K562 (cell line): ENCODE data around the gene DMAC2L. TPM values are rescaled to one million over a fixed set of nuclear protein-coding genes. Genes with fewer than 3 reads are reported as not detected.

ENCODE experiments used
- ATAC-seq: fragments of 200-7000 bp; cut with Tn5 transposase; 3 replicates; pipeline ENCODE4 v1.9.1; 2020; ENCODE audit warnings: moderate library complexity
- BruUV-seq: library from RNA; stranded (reverse); fragments of 400-500 nt; replicated peaks from 2 replicates; lab custom pipeline; 2021; lab: Mats Ljungman, UMichigan
- CTCF ChIA-PET: fragments of 300-600 bp; formaldehyde crosslinking; extraction: SDS; loops from one replicate; lab custom pipeline; 2021; ENCODE audit warnings: low intra/inter-chr PET ratio; lab: Yijun Ruan, JAX
- POLR2A ChIA-PET: fragments of 300-600, 350-650 bp; sonication (Branson Sonifier 250); formaldehyde crosslinking; extraction: SDS; loops from one replicate; lab custom pipeline; 2021; ENCODE audit warnings: antibody characterized with exemption, inconsistent platforms; lab: Yijun Ruan, JAX
- DNase-seq, 4 experiments: peaks; one replicate each; pipeline versions ENCODE4 v3.0.0 to v3.0.0-alpha.2; 2011 to 2018; ENCODE audit warnings: low spot score in 3 of 4, mixed read lengths in 3 of 4; ENCODE audit errors: extremely low read depth in 1 of 4
- FAIRE-seq: peaks from 2 replicates; lab custom pipeline; 2011; peaks lifted over from hg19 to GRCh38; lab: Jason Lieb, UNC
- H2AFZ ChIP-seq: 2 replicates; pipeline ENCODE4 v1.6.0; 2011; ENCODE audit warnings: low read depth, low read length, control low read depth, inconsistent platforms
- H3K27ac ChIP-seq: fragments of 200-600 bp; 3 replicates; pipeline ENCODE4 v1.8.0; 2011; ENCODE audit warnings: low read depth, mild to moderate bottlenecking, control low read depth, inconsistent platforms, low read length, moderate library complexity, mixed read lengths; ENCODE audit errors: extremely low read depth
- H3K27me3 ChIP-seq, 2 experiments: fragments of 300-600 bp in 1 of 2; 2 replicates in 1 of 2; 3 replicates in 1 of 2; pipeline versions ENCODE4 v1.6.0 to v1.8.0; 2011; ENCODE audit warnings: inconsistent platforms in 2 of 2, low read length in 2 of 2, mild to moderate bottlenecking in 1 of 2, mixed read lengths in 1 of 2, moderate library complexity in 1 of 2; ENCODE audit not compliant: control insufficient read depth in 2 of 2, insufficient read depth in 2 of 2
- H3K36me3 ChIP-seq: fragments of 300-600 bp; 3 replicates; pipeline ENCODE4 v1.8.0; 2011; ENCODE audit warnings: mild to moderate bottlenecking, low read length, inconsistent platforms; ENCODE audit not compliant: control insufficient read depth, insufficient read depth
- H3K4me1 ChIP-seq, 2 experiments: fragments of 200-600 bp in 1 of 2; replicated peaks in 1 of 2; 2 replicates in 1 of 2; 3 replicates in 1 of 2; pipeline versions ENCODE4 v1.5.1 to v1.8.0; 2011; ENCODE audit warnings: inconsistent platforms in 2 of 2, low read length in 2 of 2, mild to moderate bottlenecking in 1 of 2, mixed read lengths in 1 of 2, moderate library complexity in 1 of 2; ENCODE audit not compliant: control insufficient read depth in 2 of 2, insufficient read depth in 2 of 2
- H3K4me2 ChIP-seq: 2 replicates; pipeline ENCODE4 v1.6.1; 2011; ENCODE audit warnings: low read length, control low read depth, inconsistent platforms, mixed read lengths; ENCODE audit not compliant: insufficient read depth
- H3K4me3 ChIP-seq: fragments of 200-600 bp; sonication (generic), shearing (Covaris generic); 2 replicates; pipeline ENCODE4 v1.5.1; 2016; ENCODE audit warnings: control low read depth, inconsistent platforms
- H3K79me2 ChIP-seq: fragments of 200-600 bp; 3 replicates; pipeline ENCODE4 v1.8.0; 2011; ENCODE audit warnings: low read length, inconsistent platforms; ENCODE audit not compliant: control insufficient read depth, insufficient read depth
- H3K9ac ChIP-seq, 2 experiments: 2 replicates each; pipeline versions ENCODE4 v1.6.0 to v1.6.1; 2011; ENCODE audit warnings: low read depth in 2 of 2, low read length in 2 of 2, control low read depth in 1 of 2, inconsistent platforms in 1 of 2, mild to moderate bottlenecking in 1 of 2, mixed read lengths in 1 of 2; ENCODE audit not compliant: insufficient read depth in 1 of 2
- H3K9me1 ChIP-seq: one replicate; pipeline ENCODE4 v1.6.0; 2011; ENCODE audit warnings: inconsistent platforms, mild to moderate bottlenecking, low read length, moderate library complexity; ENCODE audit not compliant: control insufficient read depth, insufficient read depth
- H3K9me3 ChIP-seq: replicated peaks from 2 replicates; pipeline ENCODE4 v1.5.1; 2011; ENCODE audit warnings: low read depth, low read length, inconsistent platforms; ENCODE audit not compliant: control insufficient read depth, insufficient read depth
- H4K20me1 ChIP-seq: replicated peaks from 2 replicates; pipeline ENCODE4 v1.6.1; 2011; ENCODE audit warnings: low read length, inconsistent platforms, mixed read lengths; ENCODE audit not compliant: control insufficient read depth, insufficient read depth
- BDP1 ChIP-seq: IDR thresholded peaks from 3 replicates; pipeline ENCODE4 v1.6.1; 2011; ENCODE audit not compliant: insufficient read length, insufficient read depth
- E2F8 ChIP-seq: fragments of 450-650 bp; IDR thresholded peaks from 2 replicates; pipeline ENCODE4 v1.7.1; 2018; ENCODE audit warnings: mild to moderate bottlenecking, low read depth; ENCODE audit not compliant: partially characterized antibody
- EP300 ChIP-seq: IDR thresholded peaks from 2 replicates; pipeline ENCODE4 v1.6.1; 2012; ENCODE audit warnings: low read length, improper control_type of control experiment
- FOXP4 ChIP-seq: sonication (generic); formaldehyde crosslinking; IDR thresholded peaks from 2 replicates; pipeline ENCODE4 v1.8.0; 2022; ENCODE audit warnings: mild to moderate bottlenecking, missing genetic modification reagents, borderline replicate concordance
- KLF16 ChIP-seq: IDR thresholded peaks from 2 replicates; pipeline ENCODE4 v1.6.1; 2016; ENCODE audit warnings: antibody characterized with exemption
- KLF6 ChIP-seq: fragments of 250-450 bp; sonication (Bioruptor Pico); IDR thresholded peaks from 2 replicates; pipeline ENCODE4 v1.4.0; 2020; ENCODE audit warnings: mild to moderate bottlenecking, moderate library complexity, borderline replicate concordance
- NR0B1 ChIP-seq: fragments of 450-650 bp; IDR thresholded peaks from one replicate; pipeline ENCODE4 v1.6.1; 2018; ENCODE audit warnings: mild to moderate bottlenecking, moderate library complexity; ENCODE audit not compliant: partially characterized antibody
- PHTF2 ChIP-seq: fragments of 250-450 bp; sonication (Bioruptor Pico); IDR thresholded peaks from 2 replicates; pipeline ENCODE4 v1.5.0; 2021; ENCODE audit warnings: mild to moderate bottlenecking
- POLR2H ChIP-seq: IDR thresholded peaks from 2 replicates; pipeline ENCODE4 v1.6.1; 2016; ENCODE audit warnings: missing genetic modification characterization, low read depth, mild to moderate bottlenecking, control low read depth, missing compliant biosample characterization, moderate library complexity
- PTTG1 ChIP-seq: fragments of 450-650 bp; IDR thresholded peaks from 2 replicates; pipeline ENCODE4 v1.6.1; 2016; ENCODE audit warnings: low read depth, mild to moderate bottlenecking, missing genetic modification characterization, missing compliant biosample characterization
- RBM22 ChIP-seq: fragments of 200-400 bp; formaldehyde crosslinking; IDR thresholded peaks from 2 replicates; pipeline ENCODE4 v1.6.1; 2018; ENCODE audit warnings: low read length, low read depth; ENCODE audit not compliant: poor library complexity, severe bottlenecking
- SETDB1 ChIP-seq: IDR thresholded peaks from one replicate; pipeline ENCODE4 v1.6.1; 2012; ENCODE audit warnings: low read length, control low read depth, inconsistent platforms
- SP1 ChIP-seq: sonication (generic); formaldehyde crosslinking; IDR thresholded peaks from 2 replicates; pipeline ENCODE4 v1.8.1; 2022; ENCODE audit warnings: mild to moderate bottlenecking, missing genetic modification reagents
- WGBS: fragments of 100-300 bp; shearing (Covaris generic); methylation state at CpG from one replicate; pipeline ENCODE4 v1.1.6; 2016; ENCODE audit warnings: low coverage, mixed read lengths; ENCODE audit not compliant: insufficient coverage; ENCODE audit errors: missing lambda C conversion rate; 5-methylcytosine and 5-hydroxymethylcytosine counted together
- in situ Hi-C: fragments of 300-500 bp; cut with MboI; formaldehyde crosslinking; loops from 4 replicates; pipeline ENCODE4 v1.15.0; 2018; ENCODE audit warnings: inconsistent platforms, mixed read lengths
- intact Hi-C: fragments of 100-400 bp; cut with micrococcal nuclease; formaldehyde crosslinking; loops from 2 replicates; pipeline ENCODE4 v1.14.2; 2022
- polyA plus RNA-seq, 8 experiments: library from polyadenylated mRNA; depleted of rRNA in 4 of 8; stranded (reverse) in 5 of 8; unstranded in 3 of 8; fragments of >200 nt; fragmentation: Nextera tagmentation in 2 of 8; fragmentation: Illumina TruSeq in 1 of 8; extraction: Ambion mirVana in 2 of 8; extraction: Trizol in 1 of 8; gene quantifications; 2 replicates each; pipeline versions ENCODE4 v1.2.1 to v1.2.3, GENCODE V29; 2011 to 2014; ENCODE audit warnings: inconsistent platforms in 1 of 8, missing spikeins in 1 of 8
- total RNA-seq, 7 experiments: library from RNA; depleted of rRNA in 6 of 7; stranded (reverse); fragments of >200 nt in 6 of 7; fragmentation: Illumina TruSeq in 2 of 7; extraction: Trizol in 2 of 7; gene quantifications; 2 replicates each; pipeline versions ENCODE4 v1.2.1 to v1.2.3, GENCODE V29; 2011 to 2021; ENCODE audit warnings: low replicate concordance in 1 of 7
- TF ChIP-seq, protein P1 (sequence below): fragments of 450-650 bp; conservative IDR thresholded peaks from 2 replicates; pipeline ENCODE4 v1.6.1; 2016; ENCODE audit warnings: missing genetic modification characterization, low read depth, mild to moderate bottlenecking, control low read depth, missing compliant biosample characterization

DMAC2L gene
- total and polyA plus RNA-seq, 9 of the 15 experiments (the other 6 are each of a cell fraction or from before 2014, with no cell fraction given): 4.0 to 37.2 (median 9.3) TPM

DNA sequence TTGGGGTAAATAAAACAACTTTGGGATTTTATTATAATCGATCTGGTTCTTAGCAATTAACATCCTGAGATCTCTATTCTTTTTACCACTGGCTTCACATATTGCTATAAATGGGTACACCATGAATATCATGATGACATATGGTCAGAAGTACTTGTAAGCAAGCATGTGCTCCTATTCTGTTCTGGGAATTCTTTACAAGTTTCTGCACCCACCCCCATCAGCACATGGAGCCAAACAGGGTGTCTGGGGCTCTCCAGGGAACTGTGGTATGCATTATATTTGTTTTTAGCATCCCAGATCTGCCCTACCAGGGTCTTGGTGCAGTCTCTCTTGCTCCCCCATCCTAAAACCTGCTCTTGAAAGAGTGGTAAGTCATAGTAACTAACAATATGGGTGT lies 31.3 kb downstream of the DMAC2L start:
- Histone ChIP-seq H4K20me1 (no peaks in the 10 kb centered on the region), H3K27ac (no peak overlapping the region), H3K79me2 (no peaks in the 10 kb centered on the region), H3K36me3 (no peaks in the 10 kb centered on the region; the same call in 2 of the 3 replicates), H2AFZ (no peak overlapping the region), H3K27me3 (no peaks in the 10 kb centered on the region), H3K4me3 (no peak overlapping the region), H3K9ac (no peak overlapping the region), H3K4me2 (no peak overlapping the region), H3K9me1 (no peaks in the 10 kb centered on the region), H3K4me1 (peaks cover 0 to 31% of the 10 kb centered on the region in 2 experiments; a peak in 3 of 5 replicates), H3K9me3 (no peaks in the 10 kb centered on the region)
- CTCF ChIA-PET: interaction anchor here (0.6 to 1.7 kb wide), 2 partner anchors 431 to 656 kb away, joined by 3 to 4 read pairs; no protein-coding TSS in a partner anchor
- FAIRE-seq (no peak), DNase-seq (no peak), ATAC-seq (no peak)
- BruUV-seq: no TSS peak
- TF ChIP-seq POLR2H: no peak
- no peak for TF ChIP-seq PHTF2
- no peak for TF ChIP-seq SP1 (CRISPR knock-in tag)
- TF ChIP-seq KLF16: no peak
- no peak for TF ChIP-seq NR0B1
- TF ChIP-seq, protein P1, sequence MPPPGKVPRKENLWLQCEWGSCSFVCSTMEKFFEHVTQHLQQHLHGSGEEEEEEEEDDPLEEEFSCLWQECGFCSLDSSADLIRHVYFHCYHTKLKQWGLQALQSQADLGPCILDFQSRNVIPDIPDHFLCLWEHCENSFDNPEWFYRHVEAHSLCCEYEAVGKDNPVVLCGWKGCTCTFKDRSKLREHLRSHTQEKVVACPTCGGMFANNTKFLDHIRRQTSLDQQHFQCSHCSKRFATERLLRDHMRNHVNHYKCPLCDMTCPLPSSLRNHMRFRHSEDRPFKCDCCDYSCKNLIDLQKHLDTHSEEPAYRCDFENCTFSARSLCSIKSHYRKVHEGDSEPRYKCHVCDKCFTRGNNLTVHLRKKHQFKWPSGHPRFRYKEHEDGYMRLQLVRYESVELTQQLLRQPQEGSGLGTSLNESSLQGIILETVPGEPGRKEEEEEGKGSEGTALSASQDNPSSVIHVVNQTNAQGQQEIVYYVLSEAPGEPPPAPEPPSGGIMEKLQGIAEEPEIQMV (tag): no peak
- no peak for TF ChIP-seq KLF6 (CRISPR knock-in tag)
- TF ChIP-seq RBM22: no peak
- TF ChIP-seq PTTG1: no peak
- TF ChIP-seq EP300: no peak
- no peak for TF ChIP-seq FOXP4 (CRISPR knock-in tag)
- no peak for TF ChIP-seq E2F8
- TF ChIP-seq SETDB1: no peak
- TF ChIP-seq BDP1: no peak
- intact Hi-C loops: loop anchor here (2.0 kb wide), 2 partner anchors 51 to 429 kb away; no protein-coding TSS in a partner anchor
- 23% methylated on average over 1 of the region's 1 CpG for WGBS
- POLR2A ChIA-PET: interaction anchor here (0.5 to 2.0 kb wide), 2 partner anchors 19 to 923 kb away, joined by 3 to 7 read pairs; no protein-coding TSS in a partner anchor
- in situ Hi-C loops: loop anchor here (25.0 kb wide), 1 partner anchor 444 kb away; no protein-coding TSS in a partner anchor
